ENCODE data around the gene ZNF436.

Gene ZNF436

GRCh38 chr1:23369335-23370013 lies at the start of gene ZNF436:
Gene ZNF436, minus strand, starts transcription at chr1:23369836. Its CDS starts 1,831 bp downstream, at chr1:23368005.
- Histone ChIP-seq H3K9me3 (ENCODE audit: insufficient read depth, low read length, severe bottlenecking) (peaks cover 4% of the 10 kb centered on the region), H3K27me3 (ENCODE audit: insufficient read depth, low read length, poor library complexity) (no peaks in the 10 kb centered on the region), H2AFZ (ENCODE audit: low read depth, low read length) (peak within 1 kb of the TSS; percentile 100), H3K36me3 (ENCODE audit: insufficient read depth, low read length) (peaks cover 14% of the 10 kb centered on the region), H3K79me2 (ENCODE audit: insufficient read depth, low read length) (peaks cover 30% of the 10 kb centered on the region), H3K4me2 (ENCODE audit: insufficient read depth, low read length) (peak within 1 kb of the TSS; percentile 97), H3K27ac (ENCODE audit: low read length) (peak within 1 kb of the TSS; percentile 99), H4K20me1 (ENCODE audit: insufficient read depth, low read length) (no peaks in the 10 kb centered on the region), H3K4me1 (ENCODE audit: insufficient read depth, low read length) (peaks cover 35% of the 10 kb centered on the region), H3K9ac (ENCODE audit: low read depth, low read length) (peak within 1 kb of the TSS; percentile 93), H3K4me3 (ENCODE audit: low read depth in 1 of 2, low read length in 2 of 2) (peak within 1 kb of the TSS; percentile 85 to 94)
- TF ChIP-seq CTCF (IDR thresholded peaks at IDR 0.05; ENCODE audit: borderline replicate concordance, extremely low read depth, low read length, poor library complexity, severe bottlenecking) (no peak), EZH2 (IDR thresholded peaks at IDR 0.05; ENCODE audit: borderline replicate concordance, low read depth, low read length, severe bottlenecking) (no peak)
- no peak for ATAC-seq (ENCODE audit: insufficient read depth, low read depth)
- peak; percentile 77 for DNase-seq

- Histone ChIP-seq H3K27me3 (ENCODE audit: insufficient read depth, low read length, poor library complexity) (peaks cover 12% of the 10 kb centered on the region), H4K20me1 (ENCODE audit: insufficient read depth, low read length) (no peaks in the 10 kb centered on the region), H3K36me3 (ENCODE audit: insufficient read depth, low read length) (no peaks in the 10 kb centered on the region), H3K9ac (ENCODE audit: low read depth, low read length) (no peak overlapping the region), H3K27ac (ENCODE audit: low read length) (no peak overlapping the region), H3K4me3 (ENCODE audit: low read depth in 1 of 2, low read length in 2 of 2) (no peak overlapping the region), H2AFZ (ENCODE audit: low read depth, low read length) (no peak overlapping the region), H3K4me2 (ENCODE audit: insufficient read depth, low read length) (no peak overlapping the region), H3K4me1 (ENCODE audit: insufficient read depth, low read length) (no peaks in the 10 kb centered on the region), H3K9me3 (ENCODE audit: insufficient read depth, low read length, severe bottlenecking) (no peaks in the 10 kb centered on the region), H3K79me2 (ENCODE audit: insufficient read depth, low read length) (no peaks in the 10 kb centered on the region)
- TF ChIP-seq CTCF (IDR thresholded peaks at IDR 0.05; ENCODE audit: borderline replicate concordance, extremely low read depth, low read length, poor library complexity, severe bottlenecking) (no peak), EZH2 (IDR thresholded peaks at IDR 0.05; ENCODE audit: borderline replicate concordance, low read depth, low read length, severe bottlenecking) (no peak)
- ATAC-seq (ENCODE audit: insufficient read depth, low read depth) (no peak), DNase-seq (no peak)
Measured at GRCh38 chr1:23419180-23419579, 49.5 kb upstream of the ZNF436 start.

GRCh38 chr1:23417570-23417969 lies 47.9 kb upstream of the ZNF436 start:
- no peak overlapping the region for H3K4me3 ChIP-seq (ENCODE audit: low read depth in 1 of 2, low read length in 2 of 2)
- H3K27me3 ChIP-seq (ENCODE audit: insufficient read depth, low read length, poor library complexity) = peaks cover 12% of the 10 kb centered on the region
- H3K9ac ChIP-seq (ENCODE audit: low read depth, low read length) = no peak overlapping the region
- H3K79me2 ChIP-seq (ENCODE audit: insufficient read depth, low read length) = no peaks in the 10 kb centered on the region
- H3K9me3 ChIP-seq (ENCODE audit: insufficient read depth, low read length, severe bottlenecking) = no peaks in the 10 kb centered on the region
- H3K36me3 ChIP-seq (ENCODE audit: insufficient read depth, low read length) = no peaks in the 10 kb centered on the region
- no peak overlapping the region for H2AFZ ChIP-seq (ENCODE audit: low read depth, low read length)
- H3K4me2 ChIP-seq (ENCODE audit: insufficient read depth, low read length) = no peak overlapping the region
- no peak overlapping the region for H3K27ac ChIP-seq (ENCODE audit: low read length)
- TF ChIP-seq EZH2 (IDR thresholded peaks at IDR 0.05; ENCODE audit: borderline replicate concordance, low read depth, low read length, severe bottlenecking) (no peak), CTCF (IDR thresholded peaks at IDR 0.05; ENCODE audit: borderline replicate concordance, extremely low read depth, low read length, poor library complexity, severe bottlenecking) (no peak)
- no peaks in the 10 kb centered on the region for H3K4me1 ChIP-seq (ENCODE audit: insufficient read depth, low read length)
- ATAC-seq (ENCODE audit: insufficient read depth, low read depth) (no peak), DNase-seq (no peak)
- H4K20me1 ChIP-seq (ENCODE audit: insufficient read depth, low read length) = no peaks in the 10 kb centered on the region
